Lower lobe of right lung (tissue), 2 donors: ENCODE measurements around the gene NINL. TPM values are rescaled to one million over a fixed set of nuclear protein-coding genes. Genes with fewer than 3 reads are reported as not detected.

Source experiments
- ATAC-seq, 2 donors: fragments of 200-7000 bp; cut with Tn5 transposase; one replicate each; pipeline ENCODE4 v1.9.1; 2020 to 2022; ENCODE audit warnings: mild to moderate bottlenecking in 2 of 2, moderate library complexity in 2 of 2
- DNase-seq: peaks from one replicate; pipeline ENCODE4 v3.0.0-alpha.2; 2020
- H3K27ac ChIP-seq: fragments of 200-600 bp; one replicate; pipeline ENCODE4 v1.8.0; 2022
- H3K27me3 ChIP-seq: fragments of 200-600 bp; one replicate; pipeline ENCODE4 v1.8.0; 2022; ENCODE audit warnings: low read depth
- H3K36me3 ChIP-seq: fragments of 200-600 bp; one replicate; pipeline ENCODE4 v1.8.0; 2022; ENCODE audit warnings: mild to moderate bottlenecking
- H3K4me1 ChIP-seq: fragments of 200-600 bp; one replicate; pipeline ENCODE4 v1.8.0; 2022
- H3K4me3 ChIP-seq: fragments of 200-600 bp; one replicate; pipeline ENCODE4 v1.8.0; 2022; ENCODE audit warnings: mild to moderate bottlenecking
- H3K9me3 ChIP-seq: fragments of 200-600 bp; one replicate; pipeline ENCODE4 v1.8.0; 2022
- CTCF ChIP-seq: fragments of 200-600 bp; IDR thresholded peaks from one replicate; pipeline ENCODE4 v1.8.0; 2022; ENCODE audit warnings: antibody characterized with exemption, mild to moderate bottlenecking
- intact Hi-C: fragments of 100-400 bp; cut with DNase I; formaldehyde crosslinking; loops from one replicate; pipeline ENCODE4 v1.11.0; 2022
- total RNA-seq: library from RNA; stranded (reverse); fragmentation: NEBNext Ultra II Directional; extraction: Animal tissue kit (Norgen Biotek cat#: 25700); gene quantifications from one replicate; pipeline ENCODE4 v1.2.1, GENCODE V29; 2021
- donor health status: DM: no; HTN: yes; CAD: no; lungs with severe emphysema.

The NINL gene
- total RNA-seq, 1 donor from 2014 or later = 10.7 TPM

- DNase-seq = no peak
- intact Hi-C loops = no loop called here
- no peaks in the 10 kb centered on the region for H3K27me3 ChIP-seq
- H3K27ac ChIP-seq = peak overlapping the region; percentile 27
- H3K4me1 ChIP-seq = no peaks in the 10 kb centered on the region
- H3K36me3 ChIP-seq = no peaks in the 10 kb centered on the region
- no peaks in the 10 kb centered on the region for H3K9me3 ChIP-seq
- no peak overlapping the region for H3K4me3 ChIP-seq
- ATAC-seq = peak; percentile 37 to 63
- no peak for TF ChIP-seq CTCF
These were observed 148.2 kb downstream of the NINL start for GRCh38 chr20:25437153-25437581.

GRCh38 chr20:25424536-25424935, 160.8 kb downstream of the NINL start:
- intact Hi-C loops = no loop called here
- DNase-seq = no peak
- ATAC-seq = no peak
- Histone ChIP-seq H3K4me1 (no peaks in the 10 kb centered on the region), H3K27me3 (no peaks in the 10 kb centered on the region), H3K4me3 (no peak overlapping the region), H3K36me3 (no peaks in the 10 kb centered on the region), H3K27ac (no peak overlapping the region), H3K9me3 (no peaks in the 10 kb centered on the region)
- TF ChIP-seq CTCF = no peak

- intact Hi-C loops = no loop called here
- DNase-seq (no peak), ATAC-seq (no peak)
- H3K4me1 ChIP-seq = no peaks in the 10 kb centered on the region
- no peaks in the 10 kb centered on the region for H3K36me3 ChIP-seq
- H3K9me3 ChIP-seq = no peaks in the 10 kb centered on the region
- no peak overlapping the region for H3K4me3 ChIP-seq
- H3K27me3 ChIP-seq = no peaks in the 10 kb centered on the region
- TF ChIP-seq CTCF = no peak
- no peak overlapping the region for H3K27ac ChIP-seq
These were observed 163.3 kb downstream of the NINL start for GRCh38 chr20:25422032-25422431.

- no peak for ATAC-seq
These were observed 164.2 kb downstream of the NINL start for GRCh38 chr20:25421102-25421501.

GRCh38 chr20:25418776-25419175, 166.6 kb downstream of the NINL start:
- Histone ChIP-seq H3K27ac (no peak overlapping the region), H3K27me3 (no peaks in the 10 kb centered on the region), H3K36me3 (no peaks in the 10 kb centered on the region), H3K4me1 (no peaks in the 10 kb centered on the region), H3K4me3 (no peak overlapping the region), H3K9me3 (no peaks in the 10 kb centered on the region)
- no peak for DNase-seq
- intact Hi-C loops = no loop called here
- no peak for ATAC-seq
- no peak for TF ChIP-seq CTCF

More at GRCh38 chr20:25421102-25421501, 164.2 kb downstream of the NINL start:
- Histone ChIP-seq H3K4me1 (no peaks in the 10 kb centered on the region), H3K36me3 (no peaks in the 10 kb centered on the region), H3K27me3 (no peaks in the 10 kb centered on the region), H3K27ac (no peak overlapping the region), H3K4me3 (no peak overlapping the region), H3K9me3 (no peaks in the 10 kb centered on the region)
- DNase-seq = no peak
- no peak for TF ChIP-seq CTCF
- intact Hi-C loops = no loop called here

GRCh38 chr20:25408890-25409289, 176.4 kb downstream of the NINL start:
- no peaks in the 10 kb centered on the region for H3K9me3 ChIP-seq
- H3K36me3 ChIP-seq = no peaks in the 10 kb centered on the region
- no peak overlapping the region for H3K27ac ChIP-seq
- peaks cover 13% of the 10 kb centered on the region for H3K4me1 ChIP-seq
- TF ChIP-seq CTCF = no peak
- no peak overlapping the region for H3K4me3 ChIP-seq
- intact Hi-C loops = no loop called here
- DNase-seq (no peak), ATAC-seq (no peak)
- H3K27me3 ChIP-seq = no peaks in the 10 kb centered on the region
